Measurements from ENCODE around the gene OR1J4. TPM values are rescaled to one million over a fixed set of nuclear protein-coding genes. Genes with fewer than 3 reads are reported as not detected.

OR1J4 gene, protein sequence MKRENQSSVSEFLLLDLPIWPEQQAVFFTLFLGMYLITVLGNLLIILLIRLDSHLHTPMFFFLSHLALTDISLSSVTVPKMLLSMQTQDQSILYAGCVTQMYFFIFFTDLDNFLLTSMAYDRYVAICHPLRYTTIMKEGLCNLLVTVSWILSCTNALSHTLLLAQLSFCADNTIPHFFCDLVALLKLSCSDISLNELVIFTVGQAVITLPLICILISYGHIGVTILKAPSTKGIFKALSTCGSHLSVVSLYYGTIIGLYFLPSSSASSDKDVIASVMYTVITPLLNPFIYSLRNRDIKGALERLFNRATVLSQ
- total RNA-seq (1 to 10 TPM in 1 of 5 donors, not detected in 4; 3.3 TPM), polyA plus RNA-seq (not detected)
- long read RNA-seq, donor 1: 0 reads
- long read RNA-seq, donor 2: 0 reads
- long read RNA-seq, donor 3: 0 reads
- long read RNA-seq, donor 4: 0 reads
- long read RNA-seq, donor 5: 0 reads
- long read RNA-seq, donor 6: 0 reads
- long read RNA-seq, donor 7: 0 reads
- long read RNA-seq, donor 8: 0 reads
- long read RNA-seq, donor 9: 0 reads
- long read RNA-seq, donor 10: 0 reads

- H3K27ac ChIP-seq: no peak within 1 kb of the TSS
- TF ChIP-seq CTCF (IDR thresholded peaks at IDR 0.05) (no peak), EP300 (IDR thresholded peaks at IDR 0.05) (no peak), POLR2A (IDR thresholded peaks at IDR 0.05) (no peak), POLR2AphosphoS5 (IDR thresholded peaks at IDR 0.05) (no peak)
- H3K4me1 ChIP-seq: no peaks in the 10 kb centered on the region
- no peaks in the 10 kb centered on the region for H3K27me3 ChIP-seq
- 73 to 85% (median 79%) methylated on average over 4 of the region's 4 CpGs for WGBS, 5 donors
- no peak within 1 kb of the TSS for H3K4me3 ChIP-seq
- no peaks in the 10 kb centered on the region for H3K9me3 ChIP-seq
- intact Hi-C loops (cut with DNase I; ENCODE audit: low total_unique reads): loop anchor here (10.0 kb wide), 1 partner anchor 56 kb away; no protein-coding TSS in a partner anchor
- no peaks in the 10 kb centered on the region for H3K36me3 ChIP-seq
- no peak for DNase-seq
Observed at GRCh38 chr9:122518841-122519240, at the start of gene OR1J4. Gene OR1J4, plus strand, starts transcription at chr9:122519141. Its CDS starts 0 bp downstream, at chr9:122519141.

DNA sequence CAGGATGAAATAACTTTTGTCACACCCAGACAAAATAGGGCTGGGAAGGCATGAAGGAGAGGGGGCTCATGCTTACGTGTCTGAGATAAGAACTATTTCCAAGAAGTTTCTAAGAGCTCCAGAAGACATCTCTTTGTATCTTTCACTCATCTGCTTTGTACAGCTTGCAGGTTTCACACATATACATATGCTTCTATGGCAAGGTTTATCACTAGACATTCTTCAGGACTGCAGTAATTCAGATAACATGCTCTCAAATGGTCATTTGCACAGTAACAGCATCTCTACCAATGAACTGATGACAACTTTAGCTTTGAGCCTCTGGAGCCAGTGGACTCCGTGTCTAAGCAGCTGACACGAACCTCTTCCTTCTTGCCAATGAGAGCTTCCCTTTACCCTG lies 44.4 kb upstream of the OR1J4 start:
- no peak for DNase-seq
- 60 to 79% (median 72%) methylated on average over 3 of the region's 3 CpGs for WGBS, 5 donors
- intact Hi-C loops (cut with DNase I; ENCODE audit: low total_unique reads): no loop called here
- Histone ChIP-seq H3K27ac (no peak overlapping the region), H3K9me3 (no peaks in the 10 kb centered on the region), H3K36me3 (no peaks in the 10 kb centered on the region), H3K27me3 (no peaks in the 10 kb centered on the region), H3K4me1 (no peaks in the 10 kb centered on the region), H3K4me3 (no peak overlapping the region)
- TF ChIP-seq CTCF (IDR thresholded peaks at IDR 0.05) (no peak), POLR2A (IDR thresholded peaks at IDR 0.05) (no peak), EP300 (IDR thresholded peaks at IDR 0.05) (no peak), POLR2AphosphoS5 (IDR thresholded peaks at IDR 0.05) (no peak)

GRCh38 chr9:122475717-122476116 lies 43.2 kb upstream of the OR1J4 start:
- H3K27me3 ChIP-seq: no peaks in the 10 kb centered on the region
- intact Hi-C loops (cut with DNase I; ENCODE audit: low total_unique reads): no loop called here
- TF ChIP-seq POLR2AphosphoS5 (IDR thresholded peaks at IDR 0.05) (no peak), CTCF (IDR thresholded peaks at IDR 0.05) (no peak), POLR2A (IDR thresholded peaks at IDR 0.05) (no peak), EP300 (IDR thresholded peaks at IDR 0.05) (no peak)

GRCh38 chr9:122477346-122477745 lies 41.6 kb upstream of the OR1J4 start:
- no peak overlapping the region for H3K4me3 ChIP-seq
- no peak for DNase-seq
- no peaks in the 10 kb centered on the region for H3K9me3 ChIP-seq
- H3K4me1 ChIP-seq: no peaks in the 10 kb centered on the region
- intact Hi-C loops (cut with DNase I; ENCODE audit: low total_unique reads): no loop called here
- 85 to 93% (median 89%) methylated on average over 3 of the region's 3 CpGs for WGBS, 5 donors
- H3K36me3 ChIP-seq: no peaks in the 10 kb centered on the region
- TF ChIP-seq EP300 (IDR thresholded peaks at IDR 0.05) (no peak), CTCF (IDR thresholded peaks at IDR 0.05) (no peak), POLR2AphosphoS5 (IDR thresholded peaks at IDR 0.05) (no peak), POLR2A (IDR thresholded peaks at IDR 0.05) (no peak)
- no peaks in the 10 kb centered on the region for H3K27me3 ChIP-seq
- H3K27ac ChIP-seq: no peak overlapping the region

More at GRCh38 chr9:122475717-122476116, 43.2 kb upstream of the OR1J4 start:
- 37 to 65% (median 52%) methylated on average over 2 of the region's 2 CpGs for WGBS, 5 donors
- Histone ChIP-seq H3K9me3 (no peaks in the 10 kb centered on the region), H3K27ac (no peak overlapping the region), H3K4me3 (no peak overlapping the region), H3K36me3 (no peaks in the 10 kb centered on the region), H3K4me1 (no peaks in the 10 kb centered on the region)
- DNase-seq: no peak

Data from stomach (tissue), 19 donors.